ENCODE measurements around the gene SLC35E4. TPM values are rescaled to one million over a fixed set of nuclear protein-coding genes. Genes with fewer than 3 reads are reported as not detected.
"Not testable (repeated sequence)": the region's sequence is repeated elsewhere in the genome, so short reads cannot be mapped to it uniquely, and the experiment has no call there.

SLC35E4 gene, protein sequence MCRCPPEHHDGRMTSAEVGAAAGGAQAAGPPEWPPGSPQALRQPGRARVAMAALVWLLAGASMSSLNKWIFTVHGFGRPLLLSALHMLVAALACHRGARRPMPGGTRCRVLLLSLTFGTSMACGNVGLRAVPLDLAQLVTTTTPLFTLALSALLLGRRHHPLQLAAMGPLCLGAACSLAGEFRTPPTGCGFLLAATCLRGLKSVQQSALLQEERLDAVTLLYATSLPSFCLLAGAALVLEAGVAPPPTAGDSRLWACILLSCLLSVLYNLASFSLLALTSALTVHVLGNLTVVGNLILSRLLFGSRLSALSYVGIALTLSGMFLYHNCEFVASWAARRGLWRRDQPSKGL
- 10 to 100 TPM in 1 of 4 donors, 1 to 10 TPM in 3; 4.6 to 14.2 (median 6.2) TPM for total RNA-seq

DNA sequence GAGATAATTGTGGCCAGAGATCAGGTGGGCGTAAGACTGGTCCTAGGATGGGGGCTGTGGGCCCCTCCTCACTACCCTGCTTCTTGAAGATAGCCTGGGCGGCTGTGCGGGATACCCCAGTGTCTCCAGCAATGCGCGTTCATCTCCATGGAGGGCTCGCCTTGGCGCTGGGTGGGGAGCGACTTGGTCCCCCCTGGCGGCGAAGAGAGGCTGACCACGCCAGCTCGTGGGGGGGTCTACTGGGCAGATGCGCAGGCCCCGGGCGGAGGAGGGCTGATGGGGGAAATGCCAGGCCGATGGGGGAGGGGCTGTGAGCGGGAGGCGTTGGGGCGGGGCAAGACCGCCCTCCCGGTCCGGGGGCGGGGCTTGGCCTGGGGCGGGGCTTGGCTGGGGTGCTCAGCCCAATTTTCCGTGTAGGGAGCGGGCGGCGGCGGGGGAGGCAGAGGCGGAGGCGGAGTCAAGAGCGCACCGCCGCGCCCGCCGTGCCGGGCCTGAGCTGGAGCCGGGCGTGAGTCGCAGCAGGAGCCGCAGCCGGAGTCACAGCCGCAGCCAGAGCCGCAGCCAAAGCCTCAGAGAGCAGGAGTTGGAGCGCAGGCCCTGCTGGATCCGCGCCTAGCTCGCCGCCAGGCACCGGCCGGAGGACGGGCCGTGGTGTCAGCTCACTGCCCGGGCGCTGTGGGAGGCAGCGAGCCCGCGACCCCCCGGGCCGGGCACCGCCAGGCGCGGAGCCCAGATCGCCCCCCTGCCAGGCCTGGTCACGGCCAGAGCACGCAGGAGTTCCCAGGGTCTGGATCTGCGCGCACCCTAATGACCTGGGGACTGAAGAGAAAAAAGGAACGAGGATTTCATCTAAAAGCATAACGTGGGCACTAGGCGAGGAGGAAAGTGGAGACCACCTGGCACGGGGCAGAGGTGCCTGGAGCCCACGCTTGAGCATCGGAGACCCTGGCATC lies at the start of gene SLC35E4:
Gene SLC35E4, plus strand, starts transcription at position 509 of the 953 bp plus-strand sequence. CDS start 670 bp downstream, outside the sequence.
- TF ChIP-seq, protein P1, sequence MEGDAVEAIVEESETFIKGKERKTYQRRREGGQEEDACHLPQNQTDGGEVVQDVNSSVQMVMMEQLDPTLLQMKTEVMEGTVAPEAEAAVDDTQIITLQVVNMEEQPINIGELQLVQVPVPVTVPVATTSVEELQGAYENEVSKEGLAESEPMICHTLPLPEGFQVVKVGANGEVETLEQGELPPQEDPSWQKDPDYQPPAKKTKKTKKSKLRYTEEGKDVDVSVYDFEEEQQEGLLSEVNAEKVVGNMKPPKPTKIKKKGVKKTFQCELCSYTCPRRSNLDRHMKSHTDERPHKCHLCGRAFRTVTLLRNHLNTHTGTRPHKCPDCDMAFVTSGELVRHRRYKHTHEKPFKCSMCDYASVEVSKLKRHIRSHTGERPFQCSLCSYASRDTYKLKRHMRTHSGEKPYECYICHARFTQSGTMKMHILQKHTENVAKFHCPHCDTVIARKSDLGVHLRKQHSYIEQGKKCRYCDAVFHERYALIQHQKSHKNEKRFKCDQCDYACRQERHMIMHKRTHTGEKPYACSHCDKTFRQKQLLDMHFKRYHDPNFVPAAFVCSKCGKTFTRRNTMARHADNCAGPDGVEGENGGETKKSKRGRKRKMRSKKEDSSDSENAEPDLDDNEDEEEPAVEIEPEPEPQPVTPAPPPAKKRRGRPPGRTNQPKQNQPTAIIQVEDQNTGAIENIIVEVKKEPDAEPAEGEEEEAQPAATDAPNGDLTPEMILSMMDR (IDR thresholded peaks at IDR 0.05): peak in 1 of 3 donors; percentile 22
- ATAC-seq (ENCODE audit: low FRiP score): peak; percentile 88
- peak; percentile 91 for DNase-seq (ENCODE audit: low spot score)

DNA sequence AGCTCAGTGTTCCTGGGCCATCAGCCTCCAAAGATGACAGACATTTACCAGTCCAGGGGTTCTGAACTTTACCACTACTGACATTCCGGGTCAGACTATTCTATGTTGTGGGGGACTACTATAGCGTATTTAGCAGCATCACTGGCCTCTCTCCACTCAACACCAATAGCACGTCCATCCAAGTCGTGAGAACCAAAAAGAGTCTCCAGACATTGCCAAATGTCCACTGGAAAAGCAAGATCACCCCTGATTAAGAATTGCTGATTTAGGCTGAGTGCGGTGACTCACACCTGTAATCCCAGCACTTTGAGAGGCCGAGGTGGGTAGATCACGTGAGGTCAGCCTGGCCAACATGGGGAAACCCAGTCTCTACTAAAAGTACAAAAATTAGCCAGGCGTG lies 49.2 kb upstream of the SLC35E4 start:
- TF ChIP-seq, protein P1 (IDR thresholded peaks at IDR 0.05): no peak
- DNase-seq (ENCODE audit: low spot score): no peak
- no peak for ATAC-seq (ENCODE audit: low FRiP score)

DNA sequence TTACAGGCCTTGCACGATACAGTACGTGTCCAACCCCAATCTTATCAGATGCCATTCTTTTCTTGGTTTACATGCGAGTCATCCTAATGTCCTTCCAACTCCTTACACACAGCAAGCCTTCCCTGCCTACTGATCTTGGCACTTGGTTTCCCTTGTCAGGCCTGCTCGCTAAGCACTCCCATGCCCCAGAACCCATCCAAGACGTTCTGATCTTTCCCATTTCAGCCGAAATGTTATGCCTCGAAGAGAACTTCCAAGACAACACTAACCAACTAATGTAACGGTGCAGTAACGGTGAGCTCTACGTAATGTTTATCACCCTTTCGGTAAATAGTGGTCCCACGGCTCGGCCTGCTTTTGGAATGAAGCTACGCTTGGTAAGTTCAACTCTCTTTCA lies 44.4 kb upstream of the SLC35E4 start:
- DNase-seq (ENCODE audit: low spot score) (no peak), ATAC-seq (ENCODE audit: low FRiP score) (no peak)
- TF ChIP-seq, protein P1 (IDR thresholded peaks at IDR 0.05): no peak

DNA sequence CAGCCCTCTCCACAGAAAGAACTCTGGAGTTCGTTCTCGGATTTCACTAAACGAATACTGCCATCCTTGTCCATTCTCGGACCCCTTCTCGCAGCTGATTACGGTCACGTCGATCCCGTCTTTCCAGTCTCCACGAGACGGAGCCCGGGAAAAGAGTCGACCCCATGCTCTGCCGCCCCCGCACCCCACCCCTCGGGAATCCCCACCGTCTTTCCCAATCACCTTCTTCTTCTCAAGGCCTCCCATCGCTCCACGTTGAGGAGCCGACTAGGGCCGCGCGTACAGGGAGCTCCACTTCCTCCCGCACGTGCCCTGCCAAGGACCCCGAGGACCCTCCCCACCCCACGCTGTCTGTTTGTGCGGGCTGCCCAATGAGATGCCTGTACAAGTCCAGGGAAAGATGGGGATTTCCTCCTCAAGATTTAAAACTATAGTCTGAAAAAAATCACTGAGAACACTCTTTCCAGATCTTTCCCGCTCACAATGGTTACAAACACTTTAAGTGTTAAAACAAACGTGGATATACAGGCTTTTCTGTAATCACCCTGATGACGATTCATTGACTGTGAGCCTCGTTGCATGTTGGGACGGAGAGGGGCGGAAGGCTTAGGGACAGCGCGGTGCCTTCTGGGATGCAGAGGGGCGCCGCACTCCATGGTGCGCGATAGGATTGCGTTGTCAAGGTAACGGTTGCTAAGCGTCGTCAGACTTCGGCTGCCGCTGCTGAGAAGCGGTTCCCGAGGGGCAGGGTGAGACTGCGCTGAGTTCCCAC lies 43.8 kb upstream of the SLC35E4 start, which contains the start of gene PES1:
Gene PES1, minus strand, starts transcription at position 323 of the 772 bp plus-strand sequence. Its CDS starts 77 bp downstream, at position 246.
- peak; percentile 99 for ATAC-seq (ENCODE audit: low FRiP score)
- TF ChIP-seq, protein P1 (IDR thresholded peaks at IDR 0.05): no peak

DNA sequence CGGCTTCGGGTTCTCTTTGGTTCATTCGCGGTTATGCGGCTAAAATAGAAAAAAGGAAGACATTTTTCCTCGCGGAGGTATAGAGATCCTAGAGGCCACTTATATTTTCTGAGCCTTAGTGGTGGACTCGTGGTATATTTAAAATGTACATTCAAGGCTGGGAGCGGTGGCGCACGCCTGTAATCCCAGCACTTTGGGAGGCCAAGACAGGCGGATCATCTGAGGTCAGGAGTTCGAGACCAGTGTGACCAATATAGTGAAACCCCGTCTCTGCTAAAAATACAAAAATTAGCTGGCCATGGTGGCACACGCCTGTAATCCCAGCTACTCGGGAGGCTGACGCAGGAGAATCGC lies 43.2 kb upstream of the SLC35E4 start:
- not testable (repeated sequence) for ATAC-seq (ENCODE audit: low FRiP score); DNase-seq (ENCODE audit: low spot score)

More for the DNA sequence above, 43.8 kb upstream of the SLC35E4 start, which contains the start of gene PES1:
- DNase-seq (ENCODE audit: low spot score): peak; percentile 92

DNA sequence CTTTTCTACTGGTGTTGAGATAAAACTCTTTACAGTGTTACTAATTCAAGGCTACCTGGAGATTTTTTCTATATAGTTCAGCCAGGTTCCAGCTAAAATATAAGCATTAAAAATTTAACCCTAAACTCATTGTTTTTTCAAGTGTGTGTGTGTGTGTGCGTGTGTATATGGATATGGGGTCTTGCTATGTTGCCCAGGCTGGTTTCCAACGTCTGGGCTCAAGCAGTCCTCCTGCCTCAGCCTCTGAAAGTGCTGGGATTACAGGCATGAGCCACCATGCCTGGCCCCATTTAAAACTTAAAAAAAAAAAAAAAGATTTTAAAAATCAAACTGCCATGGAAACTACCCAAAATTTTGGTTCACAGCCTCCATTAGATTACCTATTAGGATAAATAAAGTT lies 39.4 kb upstream of the SLC35E4 start:
- no peak for DNase-seq (ENCODE audit: low spot score)
- TF ChIP-seq, protein P1 (IDR thresholded peaks at IDR 0.05): no peak
- ATAC-seq (ENCODE audit: low FRiP score): no peak

All from omental fat pad (tissue), 4 donors.